ENCODE results near the gene SELENOW. TPM values are rescaled to one million over a fixed set of nuclear protein-coding genes. Genes with fewer than 3 reads are reported as not detected.

SELENOW gene
- total and polyA plus RNA-seq, 4 donors = 28.2 to 102 (median 67.4) TPM

- no peak overlapping the region for H3K27ac ChIP-seq (ENCODE audit: low read depth in 1 of 2, low read length in 2 of 2)
- H3K4me3 ChIP-seq (ENCODE audit: low read depth in 1 of 3, low read length in 3 of 3) = no peak overlapping the region
- H3K27me3 ChIP-seq (ENCODE audit: control insufficient read depth in 4 of 4, insufficient read depth in 4 of 4, low read length in 3 of 4) = no peaks in the 10 kb centered on the region
- no peak overlapping the region for H3K9ac ChIP-seq (ENCODE audit: low read depth in 1 of 2, low read length in 2 of 2)
- peaks cover 0 to 3% (median 0%) of the 10 kb centered on the region in 4 donors for H3K4me1 ChIP-seq (ENCODE audit: control insufficient read depth in 4 of 4, insufficient read depth in 4 of 4, low read length in 3 of 4)
- H3K36me3 ChIP-seq (ENCODE audit: control insufficient read depth in 4 of 4, insufficient read depth in 3 of 4, low read depth in 1 of 4, low read length in 3 of 4) = no peaks in the 10 kb centered on the region
- no peak for DNase-seq (ENCODE audit: low spot score)
- H3K9me3 ChIP-seq (ENCODE audit: control insufficient read depth in 4 of 4, low read length in 3 of 4) = no peaks in the 10 kb centered on the region
- TF ChIP-seq ZBTB33 (IDR thresholded peaks at IDR 0.05) = no peak
- TF ChIP-seq TAF1 (conservative IDR thresholded peaks at IDR 0.05) = no peak
- TF ChIP-seq RAD21 (IDR thresholded peaks at IDR 0.05) = no peak
- TF ChIP-seq GABPA (IDR thresholded peaks at IDR 0.05 in 1 of 2, conservative IDR thresholded peaks at IDR 0.05 in 1 of 2) = no peak
- TF ChIP-seq CTCF (IDR thresholded peaks at IDR 0.05; ENCODE audit: low read depth, low read length, missing input control) = no peak
- TF ChIP-seq NR2F2 (IDR thresholded peaks at IDR 0.05) = no peak
- TF ChIP-seq ATF3 (IDR thresholded peaks at IDR 0.05) = no peak
- TF ChIP-seq MAX (IDR thresholded peaks at IDR 0.05) = no peak
- TF ChIP-seq RXRA (IDR thresholded peaks at IDR 0.05) = no peak
- TF ChIP-seq EGR1 (IDR thresholded peaks at IDR 0.05; ENCODE audit: low read depth in 2 of 2) = no peak
- TF ChIP-seq HNF4A (conservative IDR thresholded peaks at IDR 0.05) = no peak
- TF ChIP-seq HNF4G (IDR thresholded peaks at IDR 0.05) = no peak
- TF ChIP-seq JUND (IDR thresholded peaks at IDR 0.05) = no peak
- no peak for TF ChIP-seq FOXA2 (IDR thresholded peaks at IDR 0.05)
- no peak for TF ChIP-seq FOXA1 (IDR thresholded peaks at IDR 0.05)
- TF ChIP-seq YY1 (IDR thresholded peaks at IDR 0.05) = no peak
- 80% methylated on average over 18 of the region's 18 CpGs for WGBS
Observed at GRCh38 chr19:47794526-47794925, 16.0 kb downstream of the SELENOW start.

- no peak for TF ChIP-seq FOXA2 (IDR thresholded peaks at IDR 0.05)
- TF ChIP-seq HNF4G (IDR thresholded peaks at IDR 0.05) = no peak
- TF ChIP-seq HNF4A (conservative IDR thresholded peaks at IDR 0.05) = no peak
- TF ChIP-seq FOXA1 (IDR thresholded peaks at IDR 0.05) = no peak
- TF ChIP-seq EGR1 (IDR thresholded peaks at IDR 0.05; ENCODE audit: low read depth in 2 of 2) = no peak
- TF ChIP-seq MAX (IDR thresholded peaks at IDR 0.05) = no peak
- no peak for TF ChIP-seq ZBTB33 (IDR thresholded peaks at IDR 0.05)
- TF ChIP-seq SP1 (IDR thresholded peaks at IDR 0.05) = no peak
- H3K4me3 ChIP-seq (ENCODE audit: low read depth in 1 of 3, low read length in 3 of 3) = no peak overlapping the region
- H3K27ac ChIP-seq (ENCODE audit: low read depth in 1 of 2, low read length in 2 of 2) = no peak overlapping the region
- no peak for DNase-seq (ENCODE audit: low spot score)
- no peaks in the 10 kb centered on the region for H3K27me3 ChIP-seq (ENCODE audit: control insufficient read depth in 4 of 4, insufficient read depth in 4 of 4, low read length in 3 of 4)
- WGBS = 94% methylated on average over 2 of the region's 2 CpGs
- no peaks in the 10 kb centered on the region for H3K36me3 ChIP-seq (ENCODE audit: control insufficient read depth in 4 of 4, insufficient read depth in 3 of 4, low read depth in 1 of 4, low read length in 3 of 4)
- no peaks in the 10 kb centered on the region for H3K4me1 ChIP-seq (ENCODE audit: control insufficient read depth in 4 of 4, insufficient read depth in 4 of 4, low read length in 3 of 4)
- no peak overlapping the region for H3K9ac ChIP-seq (ENCODE audit: low read depth in 1 of 2, low read length in 2 of 2)
- no peaks in the 10 kb centered on the region for H3K9me3 ChIP-seq (ENCODE audit: control insufficient read depth in 4 of 4, low read length in 3 of 4)
Observed at GRCh38 chr19:47796785-47797184, 18.3 kb downstream of the SELENOW start.
